ENCODE data around the gene TRAK1.
A peak's percentile ranks its signal among the peaks of the same experiment; 100 is the strongest.

Gene TRAK1

GRCh38 chr3:42187936-42188335, 96.8 kb downstream of the TRAK1 start:
- no peak for DNase-seq (ENCODE audit: extremely low read depth, low read depth)

DNA sequence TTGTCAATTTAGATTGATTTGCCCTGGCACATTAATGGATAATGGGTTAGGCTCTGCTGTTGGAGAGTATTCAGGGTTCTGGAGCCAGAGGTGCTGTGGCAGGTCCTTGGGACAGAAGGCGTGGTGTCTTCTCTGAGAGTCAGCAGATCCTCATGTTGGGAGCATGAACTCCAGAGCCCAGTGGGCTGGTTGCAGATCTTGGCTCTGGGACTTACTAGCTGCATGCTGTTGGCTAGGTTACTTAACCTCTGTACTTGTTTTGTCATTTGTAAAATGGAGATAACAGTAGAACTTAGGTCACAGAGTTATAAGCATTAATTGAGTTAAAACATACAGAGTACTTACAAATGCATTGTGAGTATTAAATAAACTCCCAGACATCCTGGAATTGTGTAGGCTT, 97.2 kb downstream of the TRAK1 start:
- H3K4me3 ChIP-seq (replicated peaks; ENCODE audit: low read depth, low read length), result no peak overlapping the region
- TF ChIP-seq, protein P1, sequence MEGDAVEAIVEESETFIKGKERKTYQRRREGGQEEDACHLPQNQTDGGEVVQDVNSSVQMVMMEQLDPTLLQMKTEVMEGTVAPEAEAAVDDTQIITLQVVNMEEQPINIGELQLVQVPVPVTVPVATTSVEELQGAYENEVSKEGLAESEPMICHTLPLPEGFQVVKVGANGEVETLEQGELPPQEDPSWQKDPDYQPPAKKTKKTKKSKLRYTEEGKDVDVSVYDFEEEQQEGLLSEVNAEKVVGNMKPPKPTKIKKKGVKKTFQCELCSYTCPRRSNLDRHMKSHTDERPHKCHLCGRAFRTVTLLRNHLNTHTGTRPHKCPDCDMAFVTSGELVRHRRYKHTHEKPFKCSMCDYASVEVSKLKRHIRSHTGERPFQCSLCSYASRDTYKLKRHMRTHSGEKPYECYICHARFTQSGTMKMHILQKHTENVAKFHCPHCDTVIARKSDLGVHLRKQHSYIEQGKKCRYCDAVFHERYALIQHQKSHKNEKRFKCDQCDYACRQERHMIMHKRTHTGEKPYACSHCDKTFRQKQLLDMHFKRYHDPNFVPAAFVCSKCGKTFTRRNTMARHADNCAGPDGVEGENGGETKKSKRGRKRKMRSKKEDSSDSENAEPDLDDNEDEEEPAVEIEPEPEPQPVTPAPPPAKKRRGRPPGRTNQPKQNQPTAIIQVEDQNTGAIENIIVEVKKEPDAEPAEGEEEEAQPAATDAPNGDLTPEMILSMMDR (IDR thresholded peaks at IDR 0.05; ENCODE audit: low read depth, low read length, missing control alignments), result no peak
- no peak for DNase-seq (ENCODE audit: extremely low read depth, low read depth)

More at GRCh38 chr3:42187936-42188335, 96.8 kb downstream of the TRAK1 start:
- TF ChIP-seq, protein P1 (IDR thresholded peaks at IDR 0.05; ENCODE audit: low read depth, low read length, missing control alignments), result no peak
- no peak overlapping the region for H3K4me3 ChIP-seq (replicated peaks; ENCODE audit: low read depth, low read length)

DNA sequence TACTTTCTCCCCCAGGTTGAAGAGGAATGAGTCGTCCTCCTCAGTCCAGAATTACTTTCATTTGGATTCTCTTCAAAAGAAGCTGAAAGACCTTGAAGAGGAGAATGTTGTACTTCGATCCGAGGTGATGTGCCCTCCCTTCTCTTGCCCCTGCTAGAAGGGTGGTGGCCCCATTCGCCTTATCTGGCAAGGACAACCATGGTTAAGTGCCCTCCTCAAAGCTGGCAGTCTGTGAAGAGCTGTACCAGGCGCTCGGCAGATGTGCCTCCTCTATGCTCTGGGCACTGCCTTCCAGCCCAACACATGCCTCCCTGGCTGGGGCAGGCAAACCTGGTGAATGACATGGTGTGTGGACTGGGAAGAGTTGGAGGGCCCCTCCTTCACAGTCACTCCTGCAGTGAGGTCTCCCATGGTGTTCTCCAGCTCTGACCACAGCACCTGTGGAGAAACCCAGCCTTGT, 97.9 kb downstream of the TRAK1 start:
- no peak overlapping the region for H3K4me3 ChIP-seq (replicated peaks; ENCODE audit: low read depth, low read length)
- TF ChIP-seq, protein P1 (IDR thresholded peaks at IDR 0.05; ENCODE audit: low read depth, low read length, missing control alignments), result no peak
- DNase-seq (ENCODE audit: extremely low read depth, low read depth), result no peak

GRCh38 chr3:42189736-42190135, 98.6 kb downstream of the TRAK1 start:
- H3K4me3 ChIP-seq (replicated peaks; ENCODE audit: low read depth, low read length), result no peak overlapping the region
- no peak for DNase-seq (ENCODE audit: extremely low read depth, low read depth)
- TF ChIP-seq, protein P1 (IDR thresholded peaks at IDR 0.05; ENCODE audit: low read depth, low read length, missing control alignments), result no peak

DNA sequence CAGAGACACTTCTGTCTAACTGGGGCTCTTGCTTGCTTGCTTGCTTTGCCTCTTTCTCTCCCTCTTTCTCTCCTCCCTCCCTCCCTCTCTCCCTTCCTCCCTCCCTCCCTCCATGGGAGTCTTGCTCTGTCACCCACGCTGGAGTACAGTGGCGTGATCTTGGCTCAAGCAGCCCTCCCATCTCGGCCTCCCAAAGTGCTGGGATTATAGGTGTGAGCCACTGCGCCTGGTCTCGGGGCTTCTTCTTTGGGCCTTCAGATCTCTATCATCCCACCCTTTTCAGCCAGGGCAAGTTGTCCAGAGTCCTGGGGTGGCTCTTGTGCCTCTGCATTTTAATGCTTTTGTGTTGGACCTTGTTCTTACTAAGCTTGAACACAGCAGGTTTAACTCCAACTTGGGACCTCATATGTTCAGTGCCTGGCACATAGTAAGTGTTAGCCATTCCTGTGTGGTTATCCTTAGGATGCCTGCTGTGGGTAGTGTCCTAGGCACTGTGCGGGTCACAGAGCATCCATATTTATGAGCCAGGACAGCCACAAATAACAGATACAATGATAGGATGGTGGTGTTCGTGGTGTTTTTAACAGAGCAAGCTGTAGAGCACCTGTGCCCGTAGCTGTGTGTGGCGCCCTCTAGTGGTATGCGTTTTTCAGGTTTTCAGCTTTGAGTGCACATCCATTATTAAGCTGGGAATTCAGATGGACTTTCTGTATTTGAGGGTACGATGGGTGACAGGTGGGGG, 99.7 kb downstream of the TRAK1 start:
- H3K4me3 ChIP-seq (replicated peaks; ENCODE audit: low read depth, low read length), result no peak overlapping the region
- TF ChIP-seq, protein P1 (IDR thresholded peaks at IDR 0.05; ENCODE audit: low read depth, low read length, missing control alignments), result peak; percentile 91
- peak; percentile 62 for DNase-seq (ENCODE audit: extremely low read depth, low read depth)

DNA sequence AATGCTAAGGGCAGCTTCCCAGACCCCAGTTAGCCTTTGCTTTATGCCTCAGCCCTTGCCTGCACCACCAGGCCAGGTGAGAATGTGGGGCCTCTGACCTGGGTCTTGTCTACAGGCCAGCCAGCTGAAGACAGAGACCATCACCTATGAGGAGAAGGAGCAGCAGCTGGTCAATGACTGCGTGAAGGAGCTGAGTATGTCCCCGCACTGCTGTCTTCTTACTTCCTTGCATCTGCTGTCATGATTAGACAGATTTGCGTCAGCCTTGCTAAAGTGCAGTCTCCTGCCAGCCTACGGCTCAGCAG, 100.2 kb downstream of the TRAK1 start:
- TF ChIP-seq, protein P1 (IDR thresholded peaks at IDR 0.05; ENCODE audit: low read depth, low read length, missing control alignments), result no peak

More for the DNA sequence above, 100.2 kb downstream of the TRAK1 start:
- no peak for DNase-seq (ENCODE audit: extremely low read depth, low read depth)
- no peak overlapping the region for H3K4me3 ChIP-seq (replicated peaks; ENCODE audit: low read depth, low read length)
